ENCODE data around the gene ANKLE1.

The ANKLE1 gene

GRCh38 chr19:17281391-17282304 lies at the start of gene ANKLE1:
Gene ANKLE1 (plus strand): TSS chr19:17281901. CDS start chr19:17281921, 20 bp downstream.
- peak in 1 of 2 donors; percentile 46 for DNase-seq (ENCODE audit: extremely low read depth in 1 of 2, low read depth in 1 of 2)

- no peak for DNase-seq (ENCODE audit: extremely low read depth in 1 of 2, low read depth in 1 of 2)
These were observed 49.4 kb upstream of the ANKLE1 start for GRCh38 chr19:17232258-17232657.

- DNase-seq (ENCODE audit: extremely low read depth in 1 of 2, low read depth in 1 of 2) = peak; percentile 37 to 46
These were observed 46.8 kb upstream of the ANKLE1 start for GRCh38 chr19:17234911-17235299.

GRCh38 chr19:17235300-17235970 lies 46.3 kb upstream of the ANKLE1 start:
- DNase-seq (ENCODE audit: extremely low read depth in 1 of 2, low read depth in 1 of 2) = peak; percentile 44 to 49

- DNase-seq (ENCODE audit: extremely low read depth in 1 of 2, low read depth in 1 of 2) = no peak
These were observed 45.5 kb upstream of the ANKLE1 start for GRCh38 chr19:17235971-17236777.

- DNase-seq (ENCODE audit: extremely low read depth in 1 of 2, low read depth in 1 of 2) = no peak
These were observed 44.7 kb upstream of the ANKLE1 start for GRCh38 chr19:17236811-17237543.

GRCh38 chr19:17237747-17238706 lies 43.7 kb upstream of the ANKLE1 start:
- DNase-seq (ENCODE audit: extremely low read depth in 1 of 2, low read depth in 1 of 2) = no peak

GRCh38 chr19:17240062-17240752 lies 41.5 kb upstream of the ANKLE1 start:
- no peak for DNase-seq (ENCODE audit: extremely low read depth in 1 of 2, low read depth in 1 of 2)

GRCh38 chr19:17240826-17241399 lies 40.8 kb upstream of the ANKLE1 start:
- no peak for DNase-seq (ENCODE audit: extremely low read depth in 1 of 2, low read depth in 1 of 2)

GRCh38 chr19:17242431-17243208 lies 39.1 kb upstream of the ANKLE1 start:
- no peak for DNase-seq (ENCODE audit: extremely low read depth in 1 of 2, low read depth in 1 of 2)

GRCh38 chr19:17243211-17243829 lies 38.4 kb upstream of the ANKLE1 start:
- no peak for DNase-seq (ENCODE audit: extremely low read depth in 1 of 2, low read depth in 1 of 2)

- no peak for DNase-seq (ENCODE audit: extremely low read depth in 1 of 2, low read depth in 1 of 2)
These were observed 37.7 kb upstream of the ANKLE1 start for GRCh38 chr19:17243830-17244617.

- no peak for DNase-seq (ENCODE audit: extremely low read depth in 1 of 2, low read depth in 1 of 2)
These were observed 36.8 kb upstream of the ANKLE1 start for GRCh38 chr19:17244618-17245534.

GRCh38 chr19:17245535-17245984 lies 36.1 kb upstream of the ANKLE1 start, which contains the start of gene NR2F6:
Gene NR2F6 (minus strand): TSS chr19:17245919. CDS start chr19:17245220, 699 bp downstream.
- DNase-seq (ENCODE audit: extremely low read depth in 1 of 2, low read depth in 1 of 2) = no peak
